22Rv1 (cell line): ENCODE data around the gene CDH2.

Experiments
- CTCF ChIP-seq: fragments of 450-650 bp; IDR thresholded peaks from 2 replicates; pipeline ENCODE4 v1.5.1; 2017; ENCODE audit warnings: mild to moderate bottlenecking
- ZFX ChIP-seq: fragments of 450-650 bp; IDR thresholded peaks from 2 replicates; pipeline ENCODE4 v1.6.1; 2017; ENCODE audit warnings: antibody characterized with exemption, borderline replicate concordance

GRCh38 chr18:28112056-28112470 lies 64.9 kb downstream of the CDH2 start:
- TF ChIP-seq CTCF: no peak
- no peak for TF ChIP-seq ZFX
